Transverse colon (tissue), 4 donors: ENCODE data around the gene DDX51. TPM values are rescaled to one million over a fixed set of nuclear protein-coding genes. Genes with fewer than 3 reads are reported as not detected.

Experiments
- DNase-seq: peaks from one replicate; pipeline ENCODE4 v3.0.0-alpha.2; 2019
- H3K27ac ChIP-seq, 4 donors: fragments of 200-600 bp; sonication (generic); 2 replicates each; pipeline ENCODE4 v1.5.1; 2016 to 2018; ENCODE audit warnings: inconsistent platforms in 4 of 4
- H3K27me3 ChIP-seq: fragments of 200-600 bp; sonication (generic); 2 replicates; pipeline ENCODE4 v1.5.1; 2017; ENCODE audit warnings: inconsistent platforms
- H3K36me3 ChIP-seq, 4 donors: fragments of 200-600 bp; sonication (generic); 2 replicates each; pipeline ENCODE4 v1.5.1; 2017 to 2019; ENCODE audit warnings: inconsistent platforms in 4 of 4
- H3K4me1 ChIP-seq, 4 donors: fragments of 200-600 bp; sonication (generic); 2 replicates each; pipeline ENCODE4 v1.5.1; 2017 to 2020; ENCODE audit warnings: inconsistent platforms in 4 of 4
- H3K4me3 ChIP-seq, 4 donors: fragments of 200-600 bp; sonication (generic); 1 replicate in 1 of 4; 2 replicates in 3 of 4; pipeline versions ENCODE4 v1.5.1 to v1.6.1; 2017 to 2019; ENCODE audit warnings: inconsistent platforms in 4 of 4
- H3K9me3 ChIP-seq, 2 donors: fragments of 200-600 bp; sonication (generic); 2 replicates each; pipeline ENCODE4 v1.5.1; 2017 to 2019; ENCODE audit warnings: inconsistent platforms in 2 of 2
- CTCF ChIP-seq, 5 experiments: fragments of 200-600 bp in 3 of 5; fragments of 450-650 bp in 2 of 5; sonication (generic) in 3 of 5; IDR thresholded peaks; 1 replicate in 2 of 5; 2 replicates in 3 of 5; pipeline ENCODE4 v1.5.1; 2016 to 2017; ENCODE audit warnings: antibody characterized with exemption in 5 of 5, inconsistent platforms in 3 of 5, mild to moderate bottlenecking in 2 of 5, moderate library complexity in 1 of 5
- EP300 ChIP-seq: sonication (generic); formaldehyde crosslinking; IDR thresholded peaks from one replicate; pipeline ENCODE4 v1.6.1; 2017; ENCODE audit warnings: antibody characterized with exemption, low read depth
- POLR2A ChIP-seq: fragments of 450-650 bp; IDR thresholded peaks from one replicate; pipeline ENCODE4 v1.6.1; 2016; ENCODE audit warnings: antibody characterized with exemption, mild to moderate bottlenecking, moderate library complexity
- POLR2AphosphoS5 ChIP-seq, 3 donors: sonication (generic); formaldehyde crosslinking; IDR thresholded peaks; one replicate each; pipeline ENCODE4 v1.6.1; 2016; ENCODE audit warnings: antibody characterized with exemption in 3 of 3
- WGBS, 2 donors: methylation state at CpG; one replicate each; pipeline ENCODE4 v1.1.5; 2018; ENCODE audit warnings: low coverage in 1 of 2; 5-methylcytosine and 5-hydroxymethylcytosine counted together
- in situ Hi-C, 4 donors: fragments of 200-750 bp; cut with MboI; loops; one replicate each; pipeline versions ENCODE4 v1.15.0 to v1.15.1; 2017; ENCODE audit warnings: low sequenced_read_pairs in 3 of 4, low pct_ligation_motif_present in 1 of 4, low pct_unique_long_range_greater_than_20kb in 1 of 4
- intact Hi-C: fragments of 100-400 bp; cut with DNase I; formaldehyde crosslinking; loops from one replicate; pipeline ENCODE4 v1.15.1; 2023; ENCODE audit warnings: low total_unique reads
- total RNA-seq, 4 donors: library from RNA; depleted of rRNA; stranded (reverse); fragments of >200 nt; gene quantifications; one replicate each; pipeline ENCODE4 v1.1.0, GENCODE V29; 2016

Gene DDX51
- total RNA-seq, 4 donors from 2014 or later = 5.3 to 52.7 (median 21.2) TPM

- Histone ChIP-seq H3K27ac (no peak overlapping the region), H3K4me3 (no peak overlapping the region), H3K36me3 (no peaks in the 10 kb centered on the region), H3K27me3 (peaks cover 29% of the 10 kb centered on the region), H3K4me1 (no peaks in the 10 kb centered on the region), H3K9me3 (no peaks in the 10 kb centered on the region)
- no peak for DNase-seq
- in situ Hi-C loops (no loop called here), intact Hi-C loops (no loop called here)
- TF ChIP-seq POLR2A (no peak), EP300 (no peak), POLR2AphosphoS5 (IDR thresholded peaks at IDR 0.05) (no peak), CTCF (IDR thresholded peaks at IDR 0.05) (no peak)
- WGBS, 2 donors = 78 to 98% methylated on average over 5 to 10 of the region's 10 CpGs
Observed at GRCh38 chr12:132182711-132183365, 38.7 kb upstream of the DDX51 start.

- H3K27ac ChIP-seq = no peak overlapping the region
- DNase-seq = no peak
- no peaks in the 10 kb centered on the region for H3K4me1 ChIP-seq
- H3K4me3 ChIP-seq = no peak overlapping the region
- peaks cover 27% of the 10 kb centered on the region for H3K27me3 ChIP-seq
- intact Hi-C loops = no loop called here
- no peaks in the 10 kb centered on the region for H3K9me3 ChIP-seq
- in situ Hi-C loops = no loop called here
- no peak for TF ChIP-seq POLR2A
- no peak for TF ChIP-seq EP300
- no peak for TF ChIP-seq CTCF (IDR thresholded peaks at IDR 0.05)
- no peak for TF ChIP-seq POLR2AphosphoS5 (IDR thresholded peaks at IDR 0.05)
- no peaks in the 10 kb centered on the region for H3K36me3 ChIP-seq
- WGBS, 2 donors = 91% methylated on average over 21 of the region's 21 CpGs; no CpG with 5 or more reads in 1 of the 2 donors
Observed at GRCh38 chr12:132182206-132182710, 38.1 kb upstream of the DDX51 start.

DNA sequence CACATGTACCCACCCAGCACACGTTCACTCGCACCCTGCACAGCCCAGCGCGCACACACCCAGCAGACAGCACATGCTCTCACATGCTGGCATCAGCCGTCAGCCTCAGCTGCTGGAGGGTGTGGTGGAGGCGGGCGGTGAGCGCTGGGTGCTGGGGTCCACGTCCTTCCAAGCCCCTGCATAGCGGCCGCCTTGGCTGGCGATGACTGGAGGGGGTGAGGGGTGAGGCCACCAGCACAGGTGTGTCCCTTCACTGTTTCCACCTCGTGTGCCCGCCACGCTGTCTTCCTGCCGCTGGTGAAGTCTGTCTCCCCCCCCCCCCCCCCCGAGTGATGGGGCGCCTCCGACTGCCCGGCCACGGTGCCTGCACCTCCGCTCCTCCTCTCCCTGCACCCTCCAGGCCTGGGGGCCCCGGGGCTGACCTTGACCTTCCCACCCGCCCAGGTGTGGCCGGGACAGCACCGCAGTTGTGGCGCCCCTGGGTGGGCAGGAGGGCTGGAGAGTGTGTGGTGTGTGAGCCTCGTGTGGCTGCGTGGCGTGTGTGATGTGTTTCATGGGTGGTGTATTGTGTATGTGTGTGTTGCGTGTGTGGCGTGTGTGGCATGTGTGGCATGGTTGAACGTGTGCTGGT lies 37.6 kb upstream of the DDX51 start:
- Histone ChIP-seq H3K36me3 (no peaks in the 10 kb centered on the region), H3K9me3 (no peaks in the 10 kb centered on the region), H3K4me1 (no peaks in the 10 kb centered on the region), H3K27ac (no peak overlapping the region), H3K4me3 (no peak overlapping the region), H3K27me3 (peaks cover 29% of the 10 kb centered on the region)
- TF ChIP-seq POLR2AphosphoS5 (IDR thresholded peaks at IDR 0.05) = no peak
- TF ChIP-seq POLR2A = no peak
- TF ChIP-seq EP300 = no peak
- TF ChIP-seq CTCF (IDR thresholded peaks at IDR 0.05) = no peak
- intact Hi-C loops (no loop called here), in situ Hi-C loops (no loop called here)
- WGBS, 2 donors = 85% methylated on average over 33 of the region's 33 CpGs; no CpG with 5 or more reads in 1 of the 2 donors
- DNase-seq = no peak

- no peaks in the 10 kb centered on the region for H3K9me3 ChIP-seq
- H3K27me3 ChIP-seq = peaks cover 32% of the 10 kb centered on the region
- WGBS, 2 donors = 79 to 84% methylated on average over 12 to 30 of the region's 30 CpGs
- no peak for TF ChIP-seq POLR2A
- no peak for TF ChIP-seq EP300
- TF ChIP-seq POLR2AphosphoS5 (IDR thresholded peaks at IDR 0.05) = no peak
- TF ChIP-seq CTCF (IDR thresholded peaks at IDR 0.05) = no peak
- in situ Hi-C loops (no loop called here), intact Hi-C loops (no loop called here)
- no peak for DNase-seq
- H3K36me3 ChIP-seq = no peaks in the 10 kb centered on the region
- H3K27ac ChIP-seq = no peak overlapping the region
- no peak overlapping the region for H3K4me3 ChIP-seq
- no peaks in the 10 kb centered on the region for H3K4me1 ChIP-seq
Observed at GRCh38 chr12:132180648-132181546, 36.8 kb upstream of the DDX51 start.
